Astrocyte (in vitro differentiated cells and primary cell): ENCODE data around the gene TPM4. TPM values are rescaled to one million over a fixed set of nuclear protein-coding genes. Genes with fewer than 3 reads are reported as not detected.
A peak's percentile ranks its signal among the peaks of the same experiment; 100 is the strongest.

ENCODE experiments used
- DNase-seq: peaks from one replicate; pipeline ENCODE4 v3.0.0-alpha.2; 2010; ENCODE audit warnings: low read depth
- FAIRE-seq: peaks from 2 replicates; lab custom pipeline; 2011; peaks lifted over from hg19 to GRCh38; lab: Jason Lieb, UNC
- H2AFZ ChIP-seq: 2 replicates; pipeline ENCODE4 v1.6.0; 2012; ENCODE audit warnings: low read depth, low read length, inconsistent platforms
- H3K27ac ChIP-seq: 2 replicates; pipeline ENCODE4 v1.5.1; 2011; ENCODE audit warnings: low read depth, low read length, inconsistent platforms
- H3K27me3 ChIP-seq: 2 replicates; pipeline ENCODE4 v1.6.0; 2011; ENCODE audit warnings: low read length, inconsistent platforms; ENCODE audit not compliant: insufficient read depth
- H3K36me3 ChIP-seq: 2 replicates; pipeline ENCODE4 v1.5.1; 2011; ENCODE audit warnings: low read length, inconsistent platforms; ENCODE audit not compliant: insufficient read depth
- H3K4me1 ChIP-seq: 2 replicates; pipeline ENCODE4 v1.5.1; 2011; ENCODE audit warnings: low read length, inconsistent platforms; ENCODE audit not compliant: insufficient read depth
- H3K4me2 ChIP-seq: 2 replicates; pipeline ENCODE4 v1.6.0; 2012; ENCODE audit warnings: low read length, inconsistent platforms
- H3K4me3 ChIP-seq: 2 replicates; pipeline ENCODE4 v1.5.1; 2011; ENCODE audit warnings: low read depth, mild to moderate bottlenecking, low read length, inconsistent platforms; ENCODE audit not compliant: insufficient read depth
- H3K79me2 ChIP-seq: 2 replicates; pipeline ENCODE4 v1.6.0; 2012; ENCODE audit warnings: mild to moderate bottlenecking, low read length, inconsistent platforms; ENCODE audit not compliant: insufficient read depth
- H3K9ac ChIP-seq: 2 replicates; pipeline ENCODE4 v1.6.0; 2012; ENCODE audit warnings: mild to moderate bottlenecking, low read length, inconsistent platforms
- H3K9me3 ChIP-seq: 2 replicates; pipeline ENCODE4 v1.5.1; 2012; ENCODE audit warnings: low read depth, mild to moderate bottlenecking, low read length, inconsistent platforms; ENCODE audit not compliant: insufficient read depth
- H4K20me1 ChIP-seq: 2 replicates; pipeline ENCODE4 v1.6.0; 2012; ENCODE audit warnings: low read length, inconsistent platforms; ENCODE audit not compliant: insufficient read depth
- H3K27ac Mint-ChIP-seq: one replicate; pipeline ENCODE4 v1.8.0; 2021; ENCODE audit warnings: mild to moderate bottlenecking, mixed read lengths; ENCODE audit not compliant: unreplicated experiment
- H3K27me3 Mint-ChIP-seq: one replicate; pipeline ENCODE4 v1.8.0; 2021; ENCODE audit warnings: low read depth, mixed read lengths; ENCODE audit not compliant: unreplicated experiment
- H3K36me3 Mint-ChIP-seq: one replicate; pipeline ENCODE4 v1.8.0; 2021; ENCODE audit warnings: low read depth, mixed read lengths; ENCODE audit not compliant: unreplicated experiment
- H3K4me1 Mint-ChIP-seq: one replicate; pipeline ENCODE4 v1.8.0; 2021; ENCODE audit warnings: low read depth, mixed read lengths; ENCODE audit not compliant: unreplicated experiment
- H3K4me3 Mint-ChIP-seq: one replicate; pipeline ENCODE4 v1.8.0; 2021; ENCODE audit warnings: mild to moderate bottlenecking, moderate library complexity, mixed read lengths; ENCODE audit not compliant: unreplicated experiment
- H3K9me3 Mint-ChIP-seq: one replicate; pipeline ENCODE4 v1.8.0; 2021; ENCODE audit warnings: mild to moderate bottlenecking, mixed read lengths; ENCODE audit not compliant: unreplicated experiment
- CTCF ChIP-seq: IDR thresholded peaks from 2 replicates; pipeline ENCODE4 v1.5.1; 2011; ENCODE audit warnings: low read depth, mild to moderate bottlenecking, inconsistent platforms, low read length, moderate library complexity; ENCODE audit not compliant: insufficient read depth
- EZH2 ChIP-seq: IDR thresholded peaks from 2 replicates; pipeline ENCODE4 v1.6.1; 2012; ENCODE audit warnings: mild to moderate bottlenecking, low read length, inconsistent platforms; ENCODE audit not compliant: insufficient read depth
- total RNA-seq: library from RNA; stranded (reverse); gene quantifications from 2 replicates; pipeline ENCODE4 v1.2.1, GENCODE V29; 2021

TPM4 gene
- total RNA-seq, 1 donor from 2014 or later, result 811 TPM

GRCh38 chr19:16061943-16062342, 14.4 kb upstream of the TPM4 start:
- H3K4me1 ChIP-seq, result peaks cover 28% of the 10 kb centered on the region
- H3K4me3 Mint-ChIP-seq, result no peak overlapping the region
- H2AFZ ChIP-seq, result no peak overlapping the region
- FAIRE-seq (no peak), DNase-seq (no peak)
- no peaks in the 10 kb centered on the region for H3K27me3 ChIP-seq
- H3K36me3 ChIP-seq, result no peaks in the 10 kb centered on the region
- no peak overlapping the region for H3K4me3 ChIP-seq
- no peak for TF ChIP-seq CTCF
- TF ChIP-seq EZH2, result no peak
- peak overlapping the region; percentile 66 for H3K27ac Mint-ChIP-seq
- H3K9me3 Mint-ChIP-seq, result peaks cover 7% of the 10 kb centered on the region
- peaks cover under 1% of the 10 kb centered on the region for H3K79me2 ChIP-seq
- no peaks in the 10 kb centered on the region for H4K20me1 ChIP-seq
- H3K36me3 Mint-ChIP-seq, result no peaks in the 10 kb centered on the region
- no peak overlapping the region for H3K4me2 ChIP-seq
- no peak overlapping the region for H3K27ac ChIP-seq
- peaks cover 4% of the 10 kb centered on the region for H3K9me3 ChIP-seq
- no peaks in the 10 kb centered on the region for H3K4me1 Mint-ChIP-seq
- H3K27me3 Mint-ChIP-seq, result no peaks in the 10 kb centered on the region
- no peak overlapping the region for H3K9ac ChIP-seq

- Mint-ChIP-seq H3K36me3 (no peaks in the 10 kb centered on the region), H3K4me1 (no peaks in the 10 kb centered on the region), H3K27ac (no peak overlapping the region), H3K27me3 (no peaks in the 10 kb centered on the region), H3K9me3 (peaks cover 7% of the 10 kb centered on the region), H3K4me3 (no peak overlapping the region)
- no peaks in the 10 kb centered on the region for H3K36me3 ChIP-seq
- peak; percentile 89 for TF ChIP-seq CTCF
- TF ChIP-seq EZH2, result no peak
- no peak overlapping the region for H3K4me2 ChIP-seq
- H4K20me1 ChIP-seq, result peaks cover under 1% of the 10 kb centered on the region
- no peak overlapping the region for H3K9ac ChIP-seq
- FAIRE-seq, result no peak
- no peaks in the 10 kb centered on the region for H3K9me3 ChIP-seq
- peaks cover 37% of the 10 kb centered on the region for H3K4me1 ChIP-seq
- H3K4me3 ChIP-seq, result no peak overlapping the region
- DNase-seq, result no peak
- no peak overlapping the region for H2AFZ ChIP-seq
- H3K79me2 ChIP-seq, result peaks cover 9% of the 10 kb centered on the region
- no peaks in the 10 kb centered on the region for H3K27me3 ChIP-seq
- no peak overlapping the region for H3K27ac ChIP-seq
Measured at GRCh38 chr19:16062789-16063188, 13.5 kb upstream of the TPM4 start.

- Histone ChIP-seq H4K20me1 (peaks cover 14% of the 10 kb centered on the region), H3K9ac (peak overlapping the region; percentile 3), H3K36me3 (no peaks in the 10 kb centered on the region), H3K9me3 (no peaks in the 10 kb centered on the region), H3K27me3 (no peaks in the 10 kb centered on the region), H2AFZ (no peak overlapping the region), H3K4me2 (peak overlapping the region; percentile 2), H3K4me3 (no peak overlapping the region), H3K27ac (peak overlapping the region; percentile 43), H3K4me1 (peaks cover 50% of the 10 kb centered on the region), H3K79me2 (peaks cover 24% of the 10 kb centered on the region)
- H3K9me3 Mint-ChIP-seq, result peaks cover 4% of the 10 kb centered on the region
- TF ChIP-seq CTCF (no peak), EZH2 (no peak)
- H3K4me1 Mint-ChIP-seq, result no peaks in the 10 kb centered on the region
- no peaks in the 10 kb centered on the region for H3K36me3 Mint-ChIP-seq
- no peaks in the 10 kb centered on the region for H3K27me3 Mint-ChIP-seq
- no peak overlapping the region for H3K4me3 Mint-ChIP-seq
- no peak overlapping the region for H3K27ac Mint-ChIP-seq
- no peak for FAIRE-seq
- no peak for DNase-seq
Measured at GRCh38 chr19:16064209-16064889, 11.9 kb upstream of the TPM4 start.
